NCI-H524 (cell line): ENCODE data around the gene TMEM151B.
"Not testable (repeated sequence)": the region's sequence is repeated elsewhere in the genome, so short reads cannot be mapped to it uniquely, and the experiment has no call there.

Experiments used
- DNase-seq, 2 experiments: peaks; one replicate each; lab custom pipeline; 2025; lab: John Stamatoyannopoulos, UW

The TMEM151B gene

GRCh38 chr6:44333942-44334341 is 63.7 kb downstream of the TMEM151B start:
- DNase-seq, result no peak

- no peak for DNase-seq
Measured at GRCh38 chr6:44335631-44336030, 65.4 kb downstream of the TMEM151B start.

- DNase-seq, result peak; percentile 68 to 77
Measured at GRCh38 chr6:44338228-44339122, 68.2 kb downstream of the TMEM151B start.

GRCh38 chr6:44339301-44339700 is 69.1 kb downstream of the TMEM151B start:
- no peak for DNase-seq

- DNase-seq, result no peak
Measured at GRCh38 chr6:44339763-44340625, 69.7 kb downstream of the TMEM151B start.

GRCh38 chr6:44341095-44341890 is 71.0 kb downstream of the TMEM151B start:
- no peak for DNase-seq

GRCh38 chr6:44342052-44342451 is 71.8 kb downstream of the TMEM151B start:
- peak in 1 of 2 experiments; percentile 23 for DNase-seq

- peak in 1 of 2 experiments; percentile 11 for DNase-seq
Measured at GRCh38 chr6:44342489-44342888, 72.2 kb downstream of the TMEM151B start, which contains the start of gene SPATS1. TSS of gene SPATS1 (plus strand) at chr6:44342650. CDS start at chr6:44343096, 446 bp downstream.

GRCh38 chr6:44346818-44347217 is 76.6 kb downstream of the TMEM151B start:
- not testable (repeated sequence) for DNase-seq

- DNase-seq, result no peak
Measured at GRCh38 chr6:44349904-44350649, 79.8 kb downstream of the TMEM151B start.

GRCh38 chr6:44350650-44350994 is 80.4 kb downstream of the TMEM151B start:
- not testable (repeated sequence) for DNase-seq

- DNase-seq, result no peak
Measured at GRCh38 chr6:44352259-44352658, 82.0 kb downstream of the TMEM151B start.

- no peak for DNase-seq
Measured at GRCh38 chr6:44353336-44353735, 83.1 kb downstream of the TMEM151B start.

- no peak for DNase-seq
Measured at GRCh38 chr6:44355640-44356039, 85.4 kb downstream of the TMEM151B start.

- DNase-seq, result no peak
Measured at GRCh38 chr6:44356487-44356886, 86.2 kb downstream of the TMEM151B start.
